Progenitor cell of endocrine pancreas (in vitro differentiated cells): Measurements from ENCODE around the gene MAGI1. TPM values are rescaled to one million over a fixed set of nuclear protein-coding genes. Genes with fewer than 3 reads are reported as not detected.

ENCODE experiments used
- DNase-seq: peaks from one replicate; pipeline ENCODE4 v3.0.0; 2021; ENCODE audit warnings: low spot score; ENCODE audit not compliant: unreplicated experiment
- H3K27ac Mint-ChIP-seq: 2 replicates; pipeline ENCODE4 v1.8.0; 2021; ENCODE audit warnings: mild to moderate bottlenecking, moderate library complexity, mixed read lengths
- H3K27me3 Mint-ChIP-seq: 2 replicates; pipeline ENCODE4 v1.8.0; 2021; ENCODE audit warnings: mixed read lengths
- H3K36me3 Mint-ChIP-seq: 2 replicates; pipeline ENCODE4 v1.8.0; 2022; ENCODE audit warnings: mixed read lengths; ENCODE audit not compliant: insufficient read depth
- H3K4me1 Mint-ChIP-seq: 2 replicates; pipeline ENCODE4 v1.8.0; 2021; ENCODE audit warnings: low read depth, mixed read lengths
- H3K4me3 Mint-ChIP-seq: 2 replicates; pipeline ENCODE4 v1.8.0; 2021; ENCODE audit warnings: low read depth, mild to moderate bottlenecking, moderate library complexity, mixed read lengths
- H3K9me3 Mint-ChIP-seq: 2 replicates; pipeline ENCODE4 v1.8.0; 2021; ENCODE audit warnings: low read depth, mixed read lengths
- total RNA-seq: library from RNA; stranded (reverse); gene quantifications from 2 replicates; pipeline ENCODE4 v1.2.1, GENCODE V29; 2021
- TF ChIP-seq, protein P1 (sequence below): fragments of 200-600 bp; sonication (generic); IDR thresholded peaks from one replicate; pipeline ENCODE4 v1.5.0; 2021; ENCODE audit warnings: antibody characterized with exemption, mild to moderate bottlenecking; ENCODE audit not compliant: unreplicated experiment

Gene MAGI1
- total RNA-seq, 1 donor from 2014 or later = 142 TPM

GRCh38 chr3:65886391-65886790 is 152.3 kb downstream of the MAGI1 start:
- Mint-ChIP-seq H3K27me3 (no peaks in the 10 kb centered on the region), H3K4me1 (peaks cover 39% of the 10 kb centered on the region), H3K4me3 (no peak overlapping the region), H3K9me3 (no peaks in the 10 kb centered on the region), H3K27ac (no peak overlapping the region), H3K36me3 (peaks cover 1% of the 10 kb centered on the region)
- TF ChIP-seq, protein P1, sequence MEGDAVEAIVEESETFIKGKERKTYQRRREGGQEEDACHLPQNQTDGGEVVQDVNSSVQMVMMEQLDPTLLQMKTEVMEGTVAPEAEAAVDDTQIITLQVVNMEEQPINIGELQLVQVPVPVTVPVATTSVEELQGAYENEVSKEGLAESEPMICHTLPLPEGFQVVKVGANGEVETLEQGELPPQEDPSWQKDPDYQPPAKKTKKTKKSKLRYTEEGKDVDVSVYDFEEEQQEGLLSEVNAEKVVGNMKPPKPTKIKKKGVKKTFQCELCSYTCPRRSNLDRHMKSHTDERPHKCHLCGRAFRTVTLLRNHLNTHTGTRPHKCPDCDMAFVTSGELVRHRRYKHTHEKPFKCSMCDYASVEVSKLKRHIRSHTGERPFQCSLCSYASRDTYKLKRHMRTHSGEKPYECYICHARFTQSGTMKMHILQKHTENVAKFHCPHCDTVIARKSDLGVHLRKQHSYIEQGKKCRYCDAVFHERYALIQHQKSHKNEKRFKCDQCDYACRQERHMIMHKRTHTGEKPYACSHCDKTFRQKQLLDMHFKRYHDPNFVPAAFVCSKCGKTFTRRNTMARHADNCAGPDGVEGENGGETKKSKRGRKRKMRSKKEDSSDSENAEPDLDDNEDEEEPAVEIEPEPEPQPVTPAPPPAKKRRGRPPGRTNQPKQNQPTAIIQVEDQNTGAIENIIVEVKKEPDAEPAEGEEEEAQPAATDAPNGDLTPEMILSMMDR = no peak
- DNase-seq = no peak

- no peaks in the 10 kb centered on the region for H3K9me3 Mint-ChIP-seq
- H3K27ac Mint-ChIP-seq = peak overlapping the region; percentile 86
- DNase-seq = no peak
- H3K27me3 Mint-ChIP-seq = no peaks in the 10 kb centered on the region
- peaks cover 1% of the 10 kb centered on the region for H3K36me3 Mint-ChIP-seq
- peak overlapping the region; percentile 52 for H3K4me3 Mint-ChIP-seq
- peaks cover 36% of the 10 kb centered on the region for H3K4me1 Mint-ChIP-seq
- TF ChIP-seq, protein P1 = no peak
These were observed 154.6 kb downstream of the MAGI1 start for GRCh38 chr3:65884071-65884470.

DNA sequence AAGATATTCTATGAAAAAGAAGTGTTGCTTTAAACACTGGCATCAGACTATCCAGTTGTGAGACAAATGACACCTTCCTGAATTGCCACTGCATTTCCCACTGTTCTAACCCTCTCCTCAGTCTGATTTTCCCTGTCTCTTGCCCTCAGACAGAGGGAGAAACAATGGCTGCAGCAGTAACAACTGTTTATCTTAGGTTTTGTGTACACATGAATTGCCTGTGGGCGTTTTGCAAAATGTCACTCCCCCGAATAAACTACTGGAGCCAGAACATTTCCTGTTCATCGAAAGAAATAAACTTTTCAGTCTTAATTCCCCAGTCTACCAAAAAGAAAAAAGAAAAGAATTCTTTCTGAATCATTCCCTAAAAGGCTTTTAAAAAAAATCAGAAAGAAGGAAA is 155.1 kb downstream of the MAGI1 start:
- H3K4me1 Mint-ChIP-seq = peaks cover 39% of the 10 kb centered on the region
- H3K9me3 Mint-ChIP-seq = no peaks in the 10 kb centered on the region
- H3K27me3 Mint-ChIP-seq = no peaks in the 10 kb centered on the region
- TF ChIP-seq, protein P1 = no peak
- no peak for DNase-seq
- peaks cover 1% of the 10 kb centered on the region for H3K36me3 Mint-ChIP-seq
- peak overlapping the region; percentile 86 for H3K27ac Mint-ChIP-seq
- peak overlapping the region; percentile 52 for H3K4me3 Mint-ChIP-seq

DNA sequence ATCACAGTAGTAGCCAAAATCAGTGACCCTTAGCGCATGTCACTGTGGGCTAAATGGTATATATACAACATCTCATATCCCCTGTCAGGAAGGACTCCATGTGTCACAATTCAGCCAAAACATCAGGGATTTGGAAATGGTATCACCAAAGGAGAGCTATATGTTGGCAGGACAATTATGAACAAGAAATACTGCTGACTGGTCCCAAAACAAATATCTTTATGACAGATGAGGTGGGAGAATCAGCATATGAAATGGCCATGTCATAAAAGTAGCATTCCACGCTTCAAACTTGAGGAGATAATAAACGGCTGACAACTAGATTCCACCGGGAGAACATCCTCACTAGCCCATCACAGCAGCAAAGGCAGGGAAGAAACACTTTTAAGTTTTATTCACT is 158.4 kb downstream of the MAGI1 start:
- TF ChIP-seq, protein P1 = no peak
- Mint-ChIP-seq H3K4me3 (no peak overlapping the region), H3K27me3 (no peaks in the 10 kb centered on the region), H3K36me3 (no peaks in the 10 kb centered on the region), H3K9me3 (no peaks in the 10 kb centered on the region), H3K4me1 (peaks cover 42% of the 10 kb centered on the region), H3K27ac (no peak overlapping the region)
- no peak for DNase-seq

GRCh38 chr3:65879372-65879771 is 159.3 kb downstream of the MAGI1 start:
- Mint-ChIP-seq H3K27me3 (no peaks in the 10 kb centered on the region), H3K36me3 (no peaks in the 10 kb centered on the region), H3K27ac (peak overlapping the region; percentile 29), H3K4me1 (peaks cover 45% of the 10 kb centered on the region), H3K4me3 (no peak overlapping the region), H3K9me3 (no peaks in the 10 kb centered on the region)
- DNase-seq = no peak
- TF ChIP-seq, protein P1 = no peak
